Esophagus muscularis mucosa (tissue), 4 donors: Measurements from ENCODE around the gene PRKCE.

ENCODE experiments used
- EP300 ChIP-seq: sonication (generic); formaldehyde crosslinking; IDR thresholded peaks from one replicate; pipeline ENCODE4 v1.6.1; 2017; ENCODE audit warnings: antibody characterized with exemption
- POLR2A ChIP-seq: fragments of 450-650 bp; IDR thresholded peaks from one replicate; pipeline ENCODE4 v1.6.1; 2017; ENCODE audit warnings: antibody characterized with exemption, moderate library complexity, mild to moderate bottlenecking, low read depth
- TF ChIP-seq, protein P1 (sequence below), 3 experiments: fragments of 200-600 bp in 2 of 3; fragments of 450-650 bp in 1 of 3; sonication (generic) in 2 of 3; IDR thresholded peaks; one replicate each; pipeline ENCODE4 v1.5.1; 2017 to 2019; ENCODE audit warnings: antibody characterized with exemption in 3 of 3, mild to moderate bottlenecking in 2 of 3, moderate library complexity in 1 of 3

DNA sequence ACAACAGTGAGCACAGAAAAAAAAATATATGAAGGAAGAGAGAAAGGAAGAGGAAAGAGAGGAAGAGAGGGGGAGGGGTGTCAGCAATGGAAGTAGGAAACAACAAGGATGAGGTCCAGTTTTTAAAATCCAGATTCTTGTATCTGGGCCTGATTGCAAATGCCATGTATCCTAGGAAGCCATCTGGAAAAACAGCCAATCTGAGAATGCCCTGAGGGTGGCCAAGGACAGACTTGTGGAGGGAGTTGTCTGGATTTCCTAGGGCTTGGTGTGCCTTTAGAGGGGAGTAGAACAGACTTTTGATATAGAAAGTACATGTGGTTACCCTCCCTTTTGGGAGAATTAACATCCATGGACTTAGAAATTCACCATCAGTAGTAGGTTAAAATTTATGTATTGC lies 47.1 kb downstream of the PRKCE start:
- TF ChIP-seq, protein P1, sequence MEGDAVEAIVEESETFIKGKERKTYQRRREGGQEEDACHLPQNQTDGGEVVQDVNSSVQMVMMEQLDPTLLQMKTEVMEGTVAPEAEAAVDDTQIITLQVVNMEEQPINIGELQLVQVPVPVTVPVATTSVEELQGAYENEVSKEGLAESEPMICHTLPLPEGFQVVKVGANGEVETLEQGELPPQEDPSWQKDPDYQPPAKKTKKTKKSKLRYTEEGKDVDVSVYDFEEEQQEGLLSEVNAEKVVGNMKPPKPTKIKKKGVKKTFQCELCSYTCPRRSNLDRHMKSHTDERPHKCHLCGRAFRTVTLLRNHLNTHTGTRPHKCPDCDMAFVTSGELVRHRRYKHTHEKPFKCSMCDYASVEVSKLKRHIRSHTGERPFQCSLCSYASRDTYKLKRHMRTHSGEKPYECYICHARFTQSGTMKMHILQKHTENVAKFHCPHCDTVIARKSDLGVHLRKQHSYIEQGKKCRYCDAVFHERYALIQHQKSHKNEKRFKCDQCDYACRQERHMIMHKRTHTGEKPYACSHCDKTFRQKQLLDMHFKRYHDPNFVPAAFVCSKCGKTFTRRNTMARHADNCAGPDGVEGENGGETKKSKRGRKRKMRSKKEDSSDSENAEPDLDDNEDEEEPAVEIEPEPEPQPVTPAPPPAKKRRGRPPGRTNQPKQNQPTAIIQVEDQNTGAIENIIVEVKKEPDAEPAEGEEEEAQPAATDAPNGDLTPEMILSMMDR (IDR thresholded peaks at IDR 0.05) = no peak
- TF ChIP-seq POLR2A (no peak), EP300 (no peak)
